ENCODE results near the gene IL1A. TPM values are rescaled to one million over a fixed set of nuclear protein-coding genes. Genes with fewer than 3 reads are reported as not detected.

IL1A gene
- total and polyA plus RNA-seq, 10 of the 15 experiments (the other 5 are each of a cell fraction or from before 2014, with no cell fraction given), result 0.10 to 8.7 (median 6.9) TPM

DNA sequence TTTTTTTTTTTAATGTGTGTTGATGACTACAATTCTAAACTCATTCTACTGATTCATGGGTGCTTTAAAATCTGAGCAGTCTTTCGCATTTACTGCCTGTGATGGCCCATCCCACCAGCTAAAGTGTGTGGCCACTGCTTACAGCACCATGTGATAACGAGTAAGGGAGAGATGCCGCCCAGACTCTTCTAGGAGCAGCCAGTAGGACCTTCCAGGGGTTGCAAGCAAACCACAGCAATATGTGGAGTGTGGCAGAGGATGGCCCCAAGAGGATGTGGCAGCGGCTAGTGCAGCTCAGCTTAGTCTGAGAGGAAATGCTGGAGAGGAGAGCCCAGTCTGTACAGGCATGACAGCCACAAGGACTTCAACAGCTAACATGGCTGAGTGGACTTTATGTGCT lies 37.4 kb upstream of the IL1A start:
- DNase-seq (ENCODE audit: low read depth, low spot score), result no peak
- POLR2A ChIA-PET, result interaction anchor here (0.6 to 1.5 kb wide), 2 partner anchors 9 to 126 kb away, joined by 5 to 8 read pairs; no protein-coding TSS in a partner anchor
- H3K9ac ChIP-seq (ENCODE audit: control insufficient read depth, insufficient read depth, low read length), result no peak overlapping the region
- no peaks in the 10 kb centered on the region for H3K36me3 ChIP-seq (ENCODE audit: control insufficient read depth in 2 of 2, insufficient read depth in 2 of 2, low read length in 1 of 2)
- H3K4me3 ChIP-seq, result no peak overlapping the region
- TF ChIP-seq EED (IDR thresholded peaks at IDR 0.05; ENCODE audit: low read depth) (no peak), HDAC6 (IDR thresholded peaks at IDR 0.05; ENCODE audit: unreplicated experiment) (no peak), STAT3 (IDR thresholded peaks at IDR 0.05; ENCODE audit: low read depth, low read length) (no peak), POLR2AphosphoS5 (IDR thresholded peaks at IDR 0.05; ENCODE audit: low read length) (no peak), FOXM1 (IDR thresholded peaks at IDR 0.05; ENCODE audit: low read depth, low read length) (no peak), FOXK2 (IDR thresholded peaks at IDR 0.05) (no peak), ZNF622 (IDR thresholded peaks at IDR 0.05) (no peak), LARP7 (IDR thresholded peaks at IDR 0.05) (no peak)
- 41% methylated on average over 4 of the region's 4 CpGs for WGBS (ENCODE audit: insufficient coverage, insufficient replicate concordance, low lambda C conversion rate, missing lambda C conversion rate)
- peaks cover 15% of the 10 kb centered on the region for H3K4me1 ChIP-seq (ENCODE audit: control insufficient read depth, insufficient read depth, low read length)
- in situ Hi-C loops (cut with MboI) (no loop called here), intact Hi-C loops (cut with micrococcal nuclease; ENCODE audit: unreplicated experiment) (no loop called here)
- SMC1A ChIA-PET (ENCODE audit: uncharacterized antibody, unreplicated experiment), result interaction anchor here (0.9 to 2.8 kb wide), 13 partner anchors 9 to 120 kb away, joined by 3 to 21 read pairs (median 5); partner anchors contain the start of gene IL1B
- FAIRE-seq, result no peak
- H3K27me3 ChIP-seq (replicated peaks in 1 of 2; ENCODE audit: control insufficient read depth in 2 of 2, insufficient read depth in 2 of 2, low read length in 1 of 2), result no peaks in the 10 kb centered on the region
- RAD21 ChIA-PET (ENCODE audit: unreplicated experiment), result interaction anchor here (0.6 to 1.8 kb wide), 9 partner anchors 9 to 120 kb away, joined by 3 to 6 read pairs (median 3); no protein-coding TSS in a partner anchor
- CTCF ChIA-PET, result interaction anchor here (0.8 to 2.2 kb wide), 6 partner anchors 9 to 317 kb away, joined by 3 to 13 read pairs (median 5); no protein-coding TSS in a partner anchor
- no peak overlapping the region for H3K27ac ChIP-seq (ENCODE audit: control insufficient read depth, insufficient read depth)
- H2AFZ ChIP-seq (ENCODE audit: control insufficient read depth, low read depth, low read length), result no peak overlapping the region
- H3K9me3 ChIP-seq (replicated peaks; ENCODE audit: control insufficient read depth, insufficient read depth, low read length), result no peaks in the 10 kb centered on the region
- ATAC-seq, result peak; percentile 59
- 0 out of 2 replicates have a peak overlapping the region, but pooled peaks have one; percentile 33 for H3K4me2 ChIP-seq (ENCODE audit: control insufficient read depth, insufficient read depth)
- no peaks in the 10 kb centered on the region for H3K79me2 ChIP-seq (ENCODE audit: control insufficient read depth, insufficient read depth, low read length)
- BruUV-seq (replicated peaks), result no TSS peak
- no peaks in the 10 kb centered on the region for H4K20me1 ChIP-seq (ENCODE audit: control insufficient read depth, insufficient read depth)

- FAIRE-seq, result no peak
- peak; percentile 94 for ATAC-seq
- H3K79me2 ChIP-seq (ENCODE audit: control insufficient read depth, insufficient read depth, low read length), result no peaks in the 10 kb centered on the region
- in situ Hi-C loops (cut with MboI) (no loop called here), intact Hi-C loops (cut with micrococcal nuclease; ENCODE audit: unreplicated experiment) (no loop called here)
- RAD21 ChIA-PET (ENCODE audit: unreplicated experiment), result interaction anchor here (0.6 to 1.8 kb wide), 9 partner anchors 8 to 121 kb away, joined by 3 to 6 read pairs (median 3); no protein-coding TSS in a partner anchor
- POLR2A ChIA-PET, result interaction anchor here (0.6 kb wide), 1 partner anchor 126 kb away, joined by 5 read pairs; no protein-coding TSS in a partner anchor
- no peak for DNase-seq (ENCODE audit: low read depth, low spot score)
- no peaks in the 10 kb centered on the region for H3K9me3 ChIP-seq (replicated peaks; ENCODE audit: control insufficient read depth, insufficient read depth, low read length)
- peak overlapping the region; percentile 33; the same call in 1 of the 2 replicates for H3K4me2 ChIP-seq (ENCODE audit: control insufficient read depth, insufficient read depth)
- no peaks in the 10 kb centered on the region for H3K27me3 ChIP-seq (replicated peaks in 1 of 2; ENCODE audit: control insufficient read depth in 2 of 2, insufficient read depth in 2 of 2, low read length in 1 of 2)
- no peak overlapping the region for H2AFZ ChIP-seq (ENCODE audit: control insufficient read depth, low read depth, low read length)
- no TSS peak for BruUV-seq (replicated peaks)
- H3K4me1 ChIP-seq (ENCODE audit: control insufficient read depth, insufficient read depth, low read length), result peaks cover 15% of the 10 kb centered on the region
- SMC1A ChIA-PET (ENCODE audit: uncharacterized antibody, unreplicated experiment), result interaction anchor here (1.0 to 2.8 kb wide), 8 partner anchors 9 to 69 kb away, joined by 4 to 21 read pairs (median 7); partner anchors contain the start of gene IL1B
- no peak overlapping the region for H3K9ac ChIP-seq (ENCODE audit: control insufficient read depth, insufficient read depth, low read length)
- H3K36me3 ChIP-seq (ENCODE audit: control insufficient read depth in 2 of 2, insufficient read depth in 2 of 2, low read length in 1 of 2), result no peaks in the 10 kb centered on the region
- H3K4me3 ChIP-seq, result no peak overlapping the region
- CTCF ChIA-PET, result interaction anchor here (1.1 to 2.2 kb wide), 3 partner anchors 8 to 72 kb away, joined by 3 to 13 read pairs (median 6); no protein-coding TSS in a partner anchor
- no peaks in the 10 kb centered on the region for H4K20me1 ChIP-seq (ENCODE audit: control insufficient read depth, insufficient read depth)
- no peak overlapping the region for H3K27ac ChIP-seq (ENCODE audit: control insufficient read depth, insufficient read depth)
- WGBS (ENCODE audit: insufficient coverage, insufficient replicate concordance, low lambda C conversion rate, missing lambda C conversion rate), result 2% methylated on average over 5 of the region's 5 CpGs
- peak; percentile 85 for TF ChIP-seq NR2C1 (IDR thresholded peaks at IDR 0.05)
- 0 out of 2 replicates have a peak, but pooled peaks have one; percentile 11 for TF ChIP-seq NKRF (conservative IDR thresholded peaks at IDR 0.05)
- TF ChIP-seq TARDBP (IDR thresholded peaks at IDR 0.05; ENCODE audit: borderline replicate concordance), result 0 out of 2 replicates have a peak, but pooled peaks have one; percentile 31
- peak; percentile 80 for TF ChIP-seq ATF2 (IDR thresholded peaks at IDR 0.05; ENCODE audit: low read length)
- TF ChIP-seq ETV6 (conservative IDR thresholded peaks at IDR 0.05 in 1 of 2, IDR thresholded peaks at IDR 0.05 in 1 of 2; ENCODE audit: borderline replicate concordance in 1 of 2, low read depth in 1 of 2), result peak in 1 of 2 experiments; percentile 74; a peak in 2 of 4 replicates
- TF ChIP-seq TCF3 (IDR thresholded peaks at IDR 0.05; ENCODE audit: borderline replicate concordance, insufficient read depth, low read depth, low read length), result peak; percentile 52; the same call in 1 of the 2 replicates
Observed at GRCh38 chr2:112821142-112821541, 36.8 kb upstream of the IL1A start.

All from GM12878 (cell line).